MM.1S (cell line): ENCODE measurements around the gene KRT8.

Source experiments
- DNase-seq: peaks from one replicate; pipeline ENCODE4 v3.0.0-alpha.2; 2015
- H2AFZ ChIP-seq: fragments of 300-600 bp; sonication (generic); 2 replicates; pipeline ENCODE4 v1.6.0; 2016; ENCODE audit warnings: antibody characterized with exemption, low read length
- H3F3A ChIP-seq: fragments of 300-600 bp; sonication (generic); 2 replicates; pipeline ENCODE4 v1.6.1; 2016; ENCODE audit warnings: mild to moderate bottlenecking, antibody characterized with exemption, low read length, moderate library complexity, mixed read lengths; ENCODE audit not compliant: insufficient read depth
- H3K27ac ChIP-seq: fragments of 300-600 bp; sonication (generic); 2 replicates; pipeline ENCODE4 v1.5.1; 2016; ENCODE audit warnings: mild to moderate bottlenecking, low read length
- H3K27me3 ChIP-seq: fragments of 300-600 bp; sonication (generic); replicated peaks from 2 replicates; pipeline ENCODE4 v1.6.0; 2016; ENCODE audit warnings: low read length; ENCODE audit not compliant: insufficient read depth
- H3K36me3 ChIP-seq: fragments of 300-600 bp; sonication (generic); replicated peaks from 2 replicates; pipeline ENCODE4 v1.6.1; 2016; ENCODE audit warnings: mild to moderate bottlenecking, low read length, mixed read lengths; ENCODE audit not compliant: insufficient read depth
- H3K4me1 ChIP-seq: fragments of 300-600 bp; sonication (generic); 2 replicates; pipeline ENCODE4 v1.6.1; 2016; ENCODE audit warnings: low read length, mixed read lengths
- H3K4me2 ChIP-seq: fragments of 300-600 bp; sonication (generic); 2 replicates; pipeline ENCODE4 v1.6.0; 2016; ENCODE audit warnings: low read depth, low read length
- H3K4me3 ChIP-seq: fragments of 300-600 bp; sonication (generic); 2 replicates; pipeline ENCODE4 v1.5.1; 2016; ENCODE audit warnings: low read length, mixed read lengths
- H3K79me2 ChIP-seq: fragments of 300-600 bp; sonication (generic); 2 replicates; pipeline ENCODE4 v1.6.1; 2016; ENCODE audit warnings: mixed run types, low read length, mixed read lengths
- H3K9ac ChIP-seq: fragments of 300-600 bp; sonication (generic); 2 replicates; pipeline ENCODE4 v1.6.1; 2016; ENCODE audit warnings: low read length, mixed read lengths
- H3K9me2 ChIP-seq: fragments of 300-600 bp; sonication (generic); replicated peaks from 2 replicates; pipeline ENCODE4 v1.6.1; 2016; ENCODE audit warnings: mild to moderate bottlenecking, low read length, mixed read lengths; ENCODE audit not compliant: insufficient read depth
- H3K9me3 ChIP-seq: fragments of 300-600 bp; sonication (generic); replicated peaks from 2 replicates; pipeline ENCODE4 v1.6.1; 2016; ENCODE audit warnings: mild to moderate bottlenecking, low read length, mixed read lengths; ENCODE audit not compliant: insufficient read depth
- H4K20me1 ChIP-seq: fragments of 300-600 bp; sonication (generic); 2 replicates; pipeline ENCODE4 v1.6.1; 2016; ENCODE audit warnings: mild to moderate bottlenecking, low read length, moderate library complexity, mixed read lengths; ENCODE audit not compliant: insufficient read depth
- CTCF ChIP-seq: fragments of 300-600 bp; sonication (generic); IDR thresholded peaks from 2 replicates; pipeline ENCODE4 v1.5.1; 2016; ENCODE audit warnings: antibody characterized with exemption, low read length, mixed read lengths
- EZH2 ChIP-seq: fragments of 300-600 bp; sonication (generic); optimal IDR thresholded peaks from 2 replicates; pipeline ENCODE3; 2017; ENCODE audit warnings: low read depth, mild to moderate bottlenecking, antibody characterized with exemption, low read length, mixed read lengths
- EZH2phosphoT487 ChIP-seq: fragments of 300-600 bp; sonication (generic); IDR thresholded peaks from 2 replicates; pipeline ENCODE4 v1.6.1; 2018; ENCODE audit warnings: antibody characterized with exemption, low read length

The KRT8 gene

GRCh38 chr12:52865090-52865944 lies 39.6 kb downstream of the KRT8 start:
- H3K9me2 ChIP-seq: no peaks in the 10 kb centered on the region
- no peaks in the 10 kb centered on the region for H3K36me3 ChIP-seq
- H3K27ac ChIP-seq: no peak overlapping the region
- H3K9me3 ChIP-seq: no peaks in the 10 kb centered on the region
- no peak overlapping the region for H3K4me2 ChIP-seq
- DNase-seq: no peak
- H4K20me1 ChIP-seq: no peaks in the 10 kb centered on the region
- TF ChIP-seq EZH2phosphoT487 (no peak), CTCF (peak; percentile 56)
- 0 out of 2 replicates have a peak, but pooled peaks cover 3% of the 10 kb centered on the region for H3K4me1 ChIP-seq
- no peaks in the 10 kb centered on the region for H3F3A ChIP-seq
- no peak overlapping the region for H2AFZ ChIP-seq
- H3K79me2 ChIP-seq: no peaks in the 10 kb centered on the region
- H3K4me3 ChIP-seq: no peak overlapping the region
- peaks cover 16% of the 10 kb centered on the region for H3K27me3 ChIP-seq
- H3K9ac ChIP-seq: no peak overlapping the region

- H3K4me3 ChIP-seq: no peak overlapping the region
- no peaks in the 10 kb centered on the region for H3K9me3 ChIP-seq
- H3K27ac ChIP-seq: no peak overlapping the region
- H3K4me2 ChIP-seq: no peak overlapping the region
- H3K36me3 ChIP-seq: no peaks in the 10 kb centered on the region
- no peak for TF ChIP-seq EZH2phosphoT487
- TF ChIP-seq EZH2: no peak
- TF ChIP-seq CTCF: no peak
- peaks cover 39% of the 10 kb centered on the region for H3K27me3 ChIP-seq
- no peak overlapping the region for H2AFZ ChIP-seq
- no peak overlapping the region for H3K9ac ChIP-seq
- no peaks in the 10 kb centered on the region for H3K4me1 ChIP-seq
- H3K9me2 ChIP-seq: no peaks in the 10 kb centered on the region
- H4K20me1 ChIP-seq: no peaks in the 10 kb centered on the region
- no peaks in the 10 kb centered on the region for H3K79me2 ChIP-seq
- H3F3A ChIP-seq: no peaks in the 10 kb centered on the region
- DNase-seq: no peak
Measured at GRCh38 chr12:52862023-52862422, 42.9 kb downstream of the KRT8 start.

GRCh38 chr12:52861511-52861910 lies 43.4 kb downstream of the KRT8 start:
- H4K20me1 ChIP-seq: no peaks in the 10 kb centered on the region
- H3K9ac ChIP-seq: no peak overlapping the region
- no peaks in the 10 kb centered on the region for H3K9me3 ChIP-seq
- no peaks in the 10 kb centered on the region for H3K4me1 ChIP-seq
- peaks cover 44% of the 10 kb centered on the region for H3K27me3 ChIP-seq
- H3K36me3 ChIP-seq: no peaks in the 10 kb centered on the region
- H3F3A ChIP-seq: no peaks in the 10 kb centered on the region
- H3K4me2 ChIP-seq: no peak overlapping the region
- no peaks in the 10 kb centered on the region for H3K79me2 ChIP-seq
- H3K9me2 ChIP-seq: no peaks in the 10 kb centered on the region
- no peak overlapping the region for H3K27ac ChIP-seq
- no peak for DNase-seq
- no peak overlapping the region for H2AFZ ChIP-seq
- H3K4me3 ChIP-seq: no peak overlapping the region
- TF ChIP-seq EZH2phosphoT487: no peak
- no peak for TF ChIP-seq CTCF
- no peak for TF ChIP-seq EZH2
